GM12878 (cell line): ENCODE measurements around the gene RFWD3. TPM values are rescaled to one million over a fixed set of nuclear protein-coding genes. Genes with fewer than 3 reads are reported as not detected.

Experiments used
- ATAC-seq: fragments of 200-7000 bp; cut with Tn5 transposase; 3 replicates; pipeline ENCODE4 v1.9.1; 2020; ENCODE audit warnings: mild to moderate bottlenecking, moderate library complexity
- BruUV-seq: library from RNA; stranded (reverse); fragments of 400-500 nt; replicated peaks from 2 replicates; lab custom pipeline; 2021; lab: Mats Ljungman, UMichigan
- CTCF ChIA-PET: fragments of 300-600 bp; sonication (Branson Sonifier 250); formaldehyde crosslinking; extraction: SDS; loops from one replicate; lab custom pipeline; 2021; ENCODE audit warnings: inconsistent platforms; lab: Yijun Ruan, JAX
- POLR2A ChIA-PET: fragments of 350-600 bp; formaldehyde crosslinking; extraction: SDS; loops from one replicate; lab custom pipeline; 2021; ENCODE audit warnings: inconsistent platforms; lab: Charles Lee
- RAD21 ChIA-PET: fragments of 300-600 bp; sonication (Branson Sonifier 250); formaldehyde crosslinking; loops from one replicate; lab custom pipeline; 2023; ENCODE audit warnings: antibody characterized with exemption; ENCODE audit not compliant: unreplicated experiment; lab: Charles Lee
- SMC1A ChIA-PET: fragments of 300-600 bp; sonication (Branson Sonifier 250); formaldehyde crosslinking; loops from one replicate; lab custom pipeline; 2023; ENCODE audit not compliant: unreplicated experiment, uncharacterized antibody; lab: Charles Lee
- DNase-seq: peaks from one replicate; pipeline ENCODE4 v3.0.0-alpha.2; 2011; ENCODE audit warnings: low read depth, low spot score
- FAIRE-seq: peaks from 3 replicates; lab custom pipeline; 2011; peaks lifted over from hg19 to GRCh38; lab: Jason Lieb, UNC
- H2AFZ ChIP-seq: 2 replicates; pipeline ENCODE4 v1.6.0; 2011; ENCODE audit warnings: low read depth, low read length, control low read depth; ENCODE audit not compliant: control insufficient read depth
- H3K27ac ChIP-seq: 2 replicates; pipeline ENCODE4 v1.5.1; 2011; ENCODE audit warnings: control low read depth; ENCODE audit not compliant: control insufficient read depth, insufficient read depth
- H3K27me3 ChIP-seq, 2 experiments: replicated peaks in 1 of 2; 2 replicates each; pipeline versions ENCODE4 v1.6.0 to v1.6.1; 2011; ENCODE audit warnings: low read length in 1 of 2; ENCODE audit not compliant: control insufficient read depth in 2 of 2, insufficient read depth in 2 of 2
- H3K36me3 ChIP-seq, 2 experiments: 2 replicates each; pipeline ENCODE4 v1.5.1; 2011; ENCODE audit warnings: low read length in 1 of 2; ENCODE audit not compliant: control insufficient read depth in 2 of 2, insufficient read depth in 2 of 2
- H3K4me1 ChIP-seq: 2 replicates; pipeline ENCODE4 v1.6.1; 2011; ENCODE audit warnings: mild to moderate bottlenecking, low read length, moderate library complexity, mixed read lengths; ENCODE audit not compliant: control insufficient read depth, insufficient read depth
- H3K4me2 ChIP-seq: 2 replicates; pipeline ENCODE4 v1.6.0; 2011; ENCODE audit warnings: control low read depth; ENCODE audit not compliant: control insufficient read depth, insufficient read depth
- H3K4me3 ChIP-seq: fragments of 200-600 bp; sonication (generic); 2 replicates; pipeline ENCODE4 v1.5.1; 2016
- H3K79me2 ChIP-seq: 2 replicates; pipeline ENCODE4 v1.6.0; 2011; ENCODE audit warnings: low read length; ENCODE audit not compliant: control insufficient read depth, insufficient read depth
- H3K9ac ChIP-seq: 2 replicates; pipeline ENCODE4 v1.8.0; 2011; ENCODE audit warnings: low read length, control low read depth, mixed read lengths; ENCODE audit not compliant: control insufficient read depth, insufficient read depth
- H3K9me3 ChIP-seq: replicated peaks from 3 replicates; pipeline ENCODE4 v1.5.1; 2011; ENCODE audit warnings: mild to moderate bottlenecking, low read length; ENCODE audit not compliant: control insufficient read depth, insufficient read depth
- H4K20me1 ChIP-seq: 2 replicates; pipeline ENCODE4 v1.6.0; 2011; ENCODE audit not compliant: control insufficient read depth, insufficient read depth
- CREM ChIP-seq: IDR thresholded peaks from 2 replicates; pipeline ENCODE4 v1.6.1; 2014; ENCODE audit warnings: antibody characterized with exemption, low read depth
- ESRRA ChIP-seq: IDR thresholded peaks from 2 replicates; pipeline ENCODE4 v1.6.1; 2012; ENCODE audit warnings: mild to moderate bottlenecking, low read length, improper control_type of control experiment
- ETV6 ChIP-seq, 2 experiments: fragments of 450-650 bp in 1 of 2; IDR thresholded peaks in 1 of 2; conservative IDR thresholded peaks in 1 of 2; 2 replicates each; pipeline ENCODE4 v1.6.1; 2014; ENCODE audit warnings: antibody characterized with exemption in 1 of 2, borderline replicate concordance in 1 of 2, low read depth in 1 of 2, mild to moderate bottlenecking in 1 of 2, moderate library complexity in 1 of 2
- IRF5 ChIP-seq: fragments of 450-650 bp; IDR thresholded peaks from 2 replicates; pipeline ENCODE4 v1.6.1; 2017; ENCODE audit warnings: borderline replicate concordance
- KAT2A ChIP-seq: conservative IDR thresholded peaks from 2 replicates; pipeline ENCODE4 v1.6.1; 2011; ENCODE audit warnings: low read depth, low read length; ENCODE audit not compliant: control insufficient read depth
- PAX5 ChIP-seq: IDR thresholded peaks from 2 replicates; pipeline ENCODE4 v1.6.1; 2011; ENCODE audit warnings: low read depth, low read length, borderline replicate concordance
- SP1 ChIP-seq: IDR thresholded peaks from one replicate; pipeline ENCODE4 v1.6.1; 2011; ENCODE audit warnings: low read depth, low read length
- SPI1 ChIP-seq: IDR thresholded peaks from 2 replicates; pipeline ENCODE4 v1.6.1; 2011; ENCODE audit warnings: low read depth, mild to moderate bottlenecking, low read length, moderate library complexity, borderline replicate concordance; ENCODE audit not compliant: insufficient read depth
- WGBS: methylation state at CpG from one replicate; pipeline ENCODE4 v1.1.6; 2016; ENCODE audit warnings: low lambda C conversion rate; ENCODE audit not compliant: insufficient replicate concordance, insufficient coverage; ENCODE audit errors: missing lambda C conversion rate; 5-methylcytosine and 5-hydroxymethylcytosine counted together
- in situ Hi-C: fragments of 300-500 bp; cut with MboI; formaldehyde crosslinking; loops from 9 replicates; pipeline ENCODE4 v1.14.3; 2018; ENCODE audit warnings: mixed read lengths
- intact Hi-C: fragments of 100-400 bp; cut with micrococcal nuclease; formaldehyde crosslinking; loops from one replicate; pipeline ENCODE4 v1.14.2; 2022; ENCODE audit not compliant: unreplicated experiment
- polyA plus RNA-seq, 11 experiments: library from polyadenylated mRNA; depleted of rRNA in 4 of 11; unstranded in 6 of 11; stranded (reverse) in 5 of 11; fragments of >200 nt; fragmentation: Nextera tagmentation in 4 of 11; fragmentation: Illumina TruSeq in 1 of 11; extraction: Ambion mirVana in 4 of 11; extraction: Trizol in 1 of 11; gene quantifications; 1 replicate in 1 of 11; 2 replicates in 10 of 11; pipeline versions ENCODE4 v1.2.1 to v1.2.3, GENCODE V29; 2011 to 2016; ENCODE audit warnings: inconsistent platforms in 2 of 11, missing spikeins in 2 of 11, low read depth in 1 of 11
- total RNA-seq, 4 experiments: library from RNA; depleted of rRNA in 3 of 4; stranded (reverse); fragments of >200 nt in 3 of 4; fragmentation: Illumina TruSeq in 1 of 4; extraction: Trizol in 1 of 4; gene quantifications; 2 replicates each; pipeline versions ENCODE4 v1.2.1 to v1.2.3, GENCODE V29; 2013 to 2021
- TF ChIP-seq, protein P1 (sequence below): IDR thresholded peaks from 2 replicates; pipeline ENCODE4 v1.6.1; 2011; ENCODE audit warnings: borderline replicate concordance, low read depth, mild to moderate bottlenecking, moderate library complexity, mixed read lengths, low read length; ENCODE audit not compliant: insufficient read depth; ENCODE audit errors: extremely low read length
- TF ChIP-seq, protein P2 (sequence below): fragments of 450-650 bp; IDR thresholded peaks from 2 replicates; pipeline ENCODE4 v1.6.1; 2017; ENCODE audit warnings: mild to moderate bottlenecking, low read depth, inconsistent platforms; ENCODE audit not compliant: poor library complexity, severe bottlenecking
- TF ChIP-seq, protein P3 (sequence below): IDR thresholded peaks from 2 replicates; pipeline ENCODE4 v1.6.1; 2011; ENCODE audit warnings: mild to moderate bottlenecking, low read depth, low read length, moderate library complexity; ENCODE audit not compliant: insufficient replicate concordance

RFWD3 gene
- total and polyA plus RNA-seq, 10 of the 15 experiments (the other 5 are each of a cell fraction or from before 2014, with no cell fraction given) = 10.7 to 78.5 (median 51.2) TPM

DNA sequence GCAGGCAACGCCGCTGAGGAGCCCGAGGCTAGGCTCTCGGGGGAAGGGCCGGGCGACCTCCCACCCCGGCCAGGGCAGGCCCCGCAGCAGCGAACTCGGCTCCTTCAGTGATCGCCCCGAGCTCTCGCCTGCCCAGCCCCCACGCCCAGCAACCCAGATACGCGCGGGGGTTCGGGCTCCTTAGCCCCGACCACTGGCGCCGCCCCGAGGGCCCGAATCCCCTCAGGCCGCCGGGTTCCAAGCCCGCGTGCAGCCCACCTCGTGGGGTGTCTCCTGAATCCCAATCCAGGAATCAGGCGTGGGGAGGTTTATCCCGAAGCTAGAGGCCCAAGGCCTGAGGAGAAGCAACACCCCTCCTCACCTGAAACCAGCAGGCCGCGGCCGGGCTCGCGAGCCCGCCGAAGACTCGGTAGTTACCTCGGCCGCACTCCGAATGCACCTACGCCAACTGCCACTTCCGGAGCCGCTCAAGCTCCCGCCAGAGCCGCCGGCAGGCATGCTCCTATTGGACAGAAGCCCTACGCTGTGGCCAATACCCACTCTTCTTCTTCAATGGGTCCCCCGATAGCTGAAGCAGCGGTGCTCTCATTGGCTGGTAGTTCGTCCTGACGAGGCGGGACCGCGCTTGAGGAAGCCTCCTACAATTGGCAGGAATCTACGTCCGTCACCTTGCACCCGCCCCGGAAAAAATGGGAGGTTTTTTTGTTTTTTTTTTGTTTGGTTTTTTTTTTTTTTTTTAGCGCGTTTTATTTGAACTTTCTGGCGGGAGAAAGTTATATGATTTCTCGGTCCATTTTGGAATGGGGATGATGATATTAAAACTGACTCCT lies at the start of gene RFWD3 (continued):
- TF ChIP-seq, protein P1, sequence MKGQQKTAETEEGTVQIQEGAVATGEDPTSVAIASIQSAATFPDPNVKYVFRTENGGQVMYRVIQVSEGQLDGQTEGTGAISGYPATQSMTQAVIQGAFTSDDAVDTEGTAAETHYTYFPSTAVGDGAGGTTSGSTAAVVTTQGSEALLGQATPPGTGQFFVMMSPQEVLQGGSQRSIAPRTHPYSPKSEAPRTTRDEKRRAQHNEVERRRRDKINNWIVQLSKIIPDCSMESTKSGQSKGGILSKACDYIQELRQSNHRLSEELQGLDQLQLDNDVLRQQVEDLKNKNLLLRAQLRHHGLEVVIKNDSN = no peak
- TF ChIP-seq KAT2A (no peak), ETV6 (conservative IDR thresholded peaks at IDR 0.05 in 1 of 2, IDR thresholded peaks at IDR 0.05 in 1 of 2; ENCODE audit: borderline replicate concordance in 1 of 2, low read depth in 1 of 2) (no peak), PAX5 (no peak; the same call in 1 of the 2 replicates), CREM (peak; percentile 76)
- TF ChIP-seq, protein P2, sequence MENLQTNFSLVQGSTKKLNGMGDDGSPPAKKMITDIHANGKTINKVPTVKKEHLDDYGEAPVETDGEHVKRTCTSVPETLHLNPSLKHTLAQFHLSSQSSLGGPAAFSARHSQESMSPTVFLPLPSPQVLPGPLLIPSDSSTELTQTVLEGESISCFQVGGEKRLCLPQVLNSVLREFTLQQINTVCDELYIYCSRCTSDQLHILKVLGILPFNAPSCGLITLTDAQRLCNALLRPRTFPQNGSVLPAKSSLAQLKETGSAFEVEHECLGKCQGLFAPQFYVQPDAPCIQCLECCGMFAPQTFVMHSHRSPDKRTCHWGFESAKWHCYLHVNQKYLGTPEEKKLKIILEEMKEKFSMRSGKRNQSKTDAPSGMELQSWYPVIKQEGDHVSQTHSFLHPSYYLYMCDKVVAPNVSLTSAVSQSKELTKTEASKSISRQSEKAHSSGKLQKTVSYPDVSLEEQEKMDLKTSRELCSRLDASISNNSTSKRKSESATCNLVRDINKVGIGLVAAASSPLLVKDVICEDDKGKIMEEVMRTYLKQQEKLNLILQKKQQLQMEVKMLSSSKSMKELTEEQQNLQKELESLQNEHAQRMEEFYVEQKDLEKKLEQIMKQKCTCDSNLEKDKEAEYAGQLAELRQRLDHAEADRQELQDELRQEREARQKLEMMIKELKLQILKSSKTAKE = peak; percentile 61

DNA sequence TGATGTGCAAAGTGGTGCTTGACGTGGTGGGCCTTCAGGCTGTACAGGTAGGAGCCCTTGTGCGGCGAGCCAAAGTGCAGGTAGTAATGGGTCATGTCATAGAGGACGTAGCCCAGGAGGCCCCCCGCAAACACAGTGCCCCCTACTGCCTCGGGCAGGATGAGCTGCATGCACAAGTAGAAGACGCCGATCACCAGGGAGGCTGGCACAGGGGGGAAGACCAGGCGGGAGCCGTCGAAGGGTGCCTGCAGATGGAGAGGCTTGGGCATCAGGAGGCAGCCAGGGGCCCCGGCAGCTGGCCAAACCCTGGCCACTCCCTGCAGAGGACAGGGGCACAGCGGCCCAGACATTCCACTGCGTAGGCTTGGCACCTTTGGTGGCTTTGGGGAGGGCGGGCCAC lies 49.7 kb upstream of the RFWD3 start:
- FAIRE-seq = no peak
- SMC1A ChIA-PET = no interaction called here
- H3K4me3 ChIP-seq = no peak overlapping the region
- in situ Hi-C loops (loop anchor here (5.0 kb wide), 1 partner anchor 141 kb away; no protein-coding TSS in a partner anchor), intact Hi-C loops (no loop called here)
- H3K36me3 ChIP-seq = no peaks in the 10 kb centered on the region
- no peak overlapping the region for H2AFZ ChIP-seq
- CTCF ChIA-PET = interaction anchor here (0.6 to 10.6 kb wide), 2 partner anchors 144 to 146 kb away, joined by 3 to 190 read pairs; no protein-coding TSS in a partner anchor
- H3K9ac ChIP-seq = no peak overlapping the region
- H3K79me2 ChIP-seq = no peaks in the 10 kb centered on the region
- no TSS peak for BruUV-seq
- no peak for DNase-seq
- no peak overlapping the region for H3K27ac ChIP-seq
- no peaks in the 10 kb centered on the region for H3K4me1 ChIP-seq
- H3K4me2 ChIP-seq = no peak overlapping the region
- WGBS = 77% methylated on average over 15 of the region's 15 CpGs
- no peaks in the 10 kb centered on the region for H4K20me1 ChIP-seq
- POLR2A ChIA-PET = interaction anchor here (0.6 to 0.7 kb wide), 2 partner anchors 10 to 164 kb away, joined by 4 to 6 read pairs; no protein-coding TSS in a partner anchor
- ATAC-seq = no peak
- RAD21 ChIA-PET = no interaction called here
- no peaks in the 10 kb centered on the region for H3K9me3 ChIP-seq
- H3K27me3 ChIP-seq = no peaks in the 10 kb centered on the region
- no peak for TF ChIP-seq SPI1
- no peak for TF ChIP-seq IRF5
- no peak for TF ChIP-seq SP1
- TF ChIP-seq, protein P3, sequence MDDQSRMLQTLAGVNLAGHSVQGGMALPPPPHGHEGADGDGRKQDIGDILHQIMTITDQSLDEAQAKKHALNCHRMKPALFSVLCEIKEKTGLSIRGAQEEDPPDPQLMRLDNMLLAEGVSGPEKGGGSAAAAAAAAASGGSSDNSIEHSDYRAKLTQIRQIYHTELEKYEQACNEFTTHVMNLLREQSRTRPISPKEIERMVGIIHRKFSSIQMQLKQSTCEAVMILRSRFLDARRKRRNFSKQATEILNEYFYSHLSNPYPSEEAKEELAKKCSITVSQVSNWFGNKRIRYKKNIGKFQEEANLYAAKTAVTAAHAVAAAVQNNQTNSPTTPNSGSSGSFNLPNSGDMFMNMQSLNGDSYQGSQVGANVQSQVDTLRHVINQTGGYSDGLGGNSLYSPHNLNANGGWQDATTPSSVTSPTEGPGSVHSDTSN = no peak
- TF ChIP-seq ESRRA = no peak
